Activated CD8-positive, alpha-beta T cell treated with anti-CD3 and anti-CD28 coated beads for 36 hours (primary cell): ENCODE data around the gene GAL3ST2. TPM values are rescaled to one million over a fixed set of nuclear protein-coding genes. Genes with fewer than 3 reads are reported as not detected.
"Not testable (repeated sequence)": the region's sequence is repeated elsewhere in the genome, so short reads cannot be mapped to it uniquely, and the experiment has no call there.

Experiments
- ATAC-seq: fragments of 200-7000 bp; cut with Tn5 transposase; one replicate; pipeline ENCODE4 v1.10.0; 2021; ENCODE audit warnings: mild to moderate bottlenecking, moderate library complexity
- CTCF ChIA-PET: fragments of 350-600 bp; sonication (Branson Sonifier 250); formaldehyde crosslinking; loops from one replicate; lab custom pipeline; 2021; ENCODE audit warnings: antibody characterized with exemption; lab: Charles Lee
- POLR2A ChIA-PET: fragments of 350-600 bp; sonication (Branson Sonifier 250); formaldehyde crosslinking; loops from one replicate; lab custom pipeline; 2021; ENCODE audit warnings: antibody characterized with exemption; lab: Charles Lee
- DNase-seq: peaks from one replicate; pipeline ENCODE4 v3.0.0-alpha.2; 2020
- H3K27ac Mint-ChIP-seq: one replicate; pipeline ENCODE4 v1.8.0; 2021; ENCODE audit warnings: mild to moderate bottlenecking, mixed read lengths
- H3K27me3 Mint-ChIP-seq: one replicate; pipeline ENCODE4 v1.8.0; 2021; ENCODE audit warnings: mixed read lengths
- H3K36me3 Mint-ChIP-seq: one replicate; pipeline ENCODE4 v1.8.0; 2021; ENCODE audit warnings: low read depth, mixed read lengths
- H3K4me1 Mint-ChIP-seq: one replicate; pipeline ENCODE4 v1.8.0; 2021; ENCODE audit warnings: low read depth, mixed read lengths
- H3K4me3 Mint-ChIP-seq: one replicate; pipeline ENCODE4 v1.8.0; 2021; ENCODE audit warnings: mild to moderate bottlenecking, moderate library complexity, mixed read lengths
- H3K9me3 Mint-ChIP-seq: one replicate; pipeline ENCODE4 v1.8.0; 2021; ENCODE audit warnings: mixed read lengths
- CTCF ChIP-seq: fragments of 200-600 bp; IDR thresholded peaks from one replicate; pipeline ENCODE4 v1.8.0; 2022; ENCODE audit warnings: antibody characterized with exemption, mild to moderate bottlenecking
- intact Hi-C: fragments of 100-400 bp; cut with micrococcal nuclease; formaldehyde crosslinking; loops from one replicate; pipeline ENCODE4 v1.10.0; 2022
- total RNA-seq, 2 experiments: library from RNA; stranded (reverse); gene quantifications; one replicate each; pipeline ENCODE4 v1.2.3, GENCODE V29; 2021

The GAL3ST2 gene
- total RNA-seq, 2 experiments from 2014 or later: 0.89 to 0.95 TPM

DNA sequence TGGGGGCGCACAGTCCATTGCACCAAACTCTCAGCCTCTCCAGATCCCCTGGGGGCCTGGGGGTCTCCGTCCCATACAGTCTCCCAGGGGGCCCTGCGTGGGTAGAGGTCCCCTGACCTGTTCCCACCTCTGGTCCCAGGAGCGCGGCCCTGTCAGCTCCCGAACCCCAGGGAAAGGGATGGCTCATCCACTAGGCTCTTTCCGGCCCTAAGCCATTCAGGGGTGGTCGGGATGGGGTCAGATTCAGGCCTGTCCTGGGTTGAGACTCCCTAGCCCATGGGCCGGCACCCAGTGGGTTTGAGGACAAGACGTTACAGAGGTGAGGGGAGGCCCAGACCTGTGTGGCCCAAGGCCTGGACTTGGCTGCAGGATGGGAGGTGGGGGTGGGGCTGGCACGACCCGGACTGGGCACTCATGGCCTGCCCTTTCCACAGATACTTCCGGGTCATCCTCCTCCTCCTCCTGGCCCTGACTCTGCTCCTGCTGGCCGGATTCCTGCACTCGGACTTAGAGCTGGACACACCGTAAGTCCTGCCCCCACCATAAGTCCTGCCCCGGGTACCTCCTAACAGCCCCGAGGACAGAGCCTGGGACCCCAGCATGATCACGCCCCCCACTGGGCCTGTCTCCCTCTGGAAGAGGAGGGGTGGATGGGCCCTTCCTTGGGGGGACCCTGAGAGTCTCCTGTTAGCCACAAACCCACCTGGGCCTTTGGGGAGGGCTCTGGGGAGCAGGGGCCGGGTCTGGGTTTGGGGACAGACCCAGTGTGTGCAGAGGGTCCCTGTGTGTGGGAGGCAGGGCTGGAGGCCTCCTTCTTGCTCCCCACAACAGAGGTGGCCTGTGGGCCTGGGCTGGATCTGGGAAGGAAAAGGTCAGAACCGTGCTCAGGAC lies 22.3 kb downstream of the GAL3ST2 start:
- peaks cover 3% of the 10 kb centered on the region for H3K27me3 Mint-ChIP-seq
- no peak for ATAC-seq
- no peak for TF ChIP-seq CTCF
- no peak overlapping the region for H3K4me3 Mint-ChIP-seq
- H3K4me1 Mint-ChIP-seq: peaks cover 3% of the 10 kb centered on the region
- H3K9me3 Mint-ChIP-seq: no peaks in the 10 kb centered on the region
- H3K27ac Mint-ChIP-seq: no peak overlapping the region
- intact Hi-C loops: no loop called here
- no peaks in the 10 kb centered on the region for H3K36me3 Mint-ChIP-seq
- no peak for DNase-seq
- CTCF ChIA-PET: no interaction called here
- POLR2A ChIA-PET: interaction anchor here (0.7 kb wide), 1 partner anchor 11 kb away, joined by 3 read pairs; no protein-coding TSS in a partner anchor

DNA sequence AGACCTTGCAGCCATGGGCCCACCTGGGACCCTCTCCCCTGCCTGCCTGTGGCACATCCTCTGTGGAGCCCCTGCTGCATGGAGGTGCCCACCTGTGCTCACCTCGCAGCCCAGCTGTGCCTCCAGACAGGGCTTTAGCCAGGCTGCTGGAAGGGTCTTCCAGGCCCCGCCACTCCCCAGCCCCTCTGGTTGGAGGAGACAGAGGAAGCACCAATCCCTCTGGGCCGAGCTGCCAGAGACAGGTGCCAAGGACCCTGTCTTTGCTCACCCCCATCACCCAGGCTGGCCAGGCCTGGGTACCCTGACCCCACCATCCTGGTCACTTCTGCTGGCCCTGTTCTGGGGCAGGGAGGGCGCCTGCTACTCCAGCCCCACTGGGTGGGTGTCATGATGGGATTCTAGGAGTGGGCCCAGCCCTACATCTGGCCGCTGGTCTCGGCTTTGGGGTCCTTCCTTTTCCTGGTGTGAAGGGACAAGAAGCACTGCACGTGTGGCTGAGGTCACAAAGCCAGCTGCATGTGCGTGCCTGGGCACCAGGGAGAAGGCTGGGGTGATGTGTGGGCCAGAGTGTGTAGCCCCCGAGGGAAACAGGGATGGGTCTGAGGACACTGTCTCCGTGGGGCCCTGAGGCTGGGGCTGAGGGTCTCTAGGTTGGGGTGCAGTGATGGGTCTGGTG lies 23.0 kb downstream of the GAL3ST2 start:
- H3K36me3 Mint-ChIP-seq: no peaks in the 10 kb centered on the region
- POLR2A ChIA-PET: no interaction called here
- DNase-seq (no peak), ATAC-seq (no peak)
- peaks cover 7% of the 10 kb centered on the region for H3K4me1 Mint-ChIP-seq
- H3K4me3 Mint-ChIP-seq: no peak overlapping the region
- intact Hi-C loops: no loop called here
- peaks cover 3% of the 10 kb centered on the region for H3K27me3 Mint-ChIP-seq
- CTCF ChIA-PET: no interaction called here
- no peak for TF ChIP-seq CTCF
- no peak overlapping the region for H3K27ac Mint-ChIP-seq
- H3K9me3 Mint-ChIP-seq: no peaks in the 10 kb centered on the region

DNA sequence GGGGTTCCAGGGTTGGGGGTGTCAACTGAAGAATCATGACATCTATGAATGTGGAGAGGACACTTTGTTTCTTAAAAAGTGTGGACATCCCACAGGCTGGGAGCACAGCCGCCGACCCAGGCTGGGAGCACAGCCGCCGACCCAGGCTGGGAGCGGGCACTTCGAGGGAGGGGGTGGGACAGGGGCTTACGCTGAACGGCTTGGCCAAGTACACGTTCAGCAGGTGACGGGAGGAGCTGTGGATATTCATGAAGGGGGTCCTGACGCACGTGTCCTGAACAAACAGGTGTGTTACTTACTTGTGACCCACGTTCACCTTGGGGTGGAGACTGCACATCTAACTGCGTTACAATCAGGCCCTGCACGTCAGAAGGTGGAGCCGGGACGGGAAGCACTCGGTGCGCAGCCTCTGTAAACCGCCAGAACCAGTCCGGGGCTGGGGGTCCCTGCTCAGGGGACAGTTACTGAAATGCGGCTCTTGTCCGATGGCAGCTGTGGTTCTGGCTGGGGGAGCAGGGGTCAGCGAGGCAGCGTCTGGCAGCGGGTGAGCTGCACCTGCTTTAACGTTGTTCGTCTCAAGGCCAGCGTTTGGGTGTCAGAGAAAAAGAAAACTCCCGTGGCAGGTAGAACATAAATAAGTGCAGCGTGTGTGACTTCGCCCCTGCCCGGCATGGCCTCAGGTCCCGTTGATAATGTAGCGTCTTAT lies 23.7 kb downstream of the GAL3ST2 start:
- intact Hi-C loops, H3K27ac Mint-ChIP-seq, H3K4me3 Mint-ChIP-seq, H3K36me3 Mint-ChIP-seq, CTCF ChIA-PET, ATAC-seq, H3K27me3 Mint-ChIP-seq, H3K9me3 Mint-ChIP-seq, DNase-seq: not testable (repeated sequence)
- POLR2A ChIA-PET: interaction anchor here (1.0 kb wide), 1 partner anchor 114 kb away, joined by 3 read pairs; the partner anchor contains the start of gene DTYMK
- H3K4me1 Mint-ChIP-seq: peaks cover 10% of the 10 kb centered on the region

- TF ChIP-seq CTCF: no peak
- ATAC-seq (no peak), DNase-seq (no peak)
- Mint-ChIP-seq H3K27me3 (peaks cover 3% of the 10 kb centered on the region), H3K4me1 (peaks cover 10% of the 10 kb centered on the region), H3K36me3 (no peaks in the 10 kb centered on the region), H3K27ac (no peak overlapping the region), H3K9me3 (no peaks in the 10 kb centered on the region), H3K4me3 (no peak overlapping the region)
- ChIA-PET POLR2A (interaction anchor here (1.0 kb wide), 1 partner anchor 115 kb away, joined by 3 read pairs; the partner anchor contains the start of gene DTYMK), CTCF (no interaction called here)
- intact Hi-C loops: no loop called here
These were observed 25.2 kb downstream of the GAL3ST2 start for GRCh38 chr2:241801611-241802420.
